Activated CD8-positive, alpha-beta memory T cell treated with anti-CD3 and anti-CD28 coated beads, Interleukin-2, amount 50 U/mL, for 48 hours (primary cell): ENCODE results near the gene PLEKHA5.

ENCODE experiments used
- DNase-seq: peaks from one replicate; pipeline ENCODE4 v3.0.0-alpha.2; 2020

The PLEKHA5 gene

DNA sequence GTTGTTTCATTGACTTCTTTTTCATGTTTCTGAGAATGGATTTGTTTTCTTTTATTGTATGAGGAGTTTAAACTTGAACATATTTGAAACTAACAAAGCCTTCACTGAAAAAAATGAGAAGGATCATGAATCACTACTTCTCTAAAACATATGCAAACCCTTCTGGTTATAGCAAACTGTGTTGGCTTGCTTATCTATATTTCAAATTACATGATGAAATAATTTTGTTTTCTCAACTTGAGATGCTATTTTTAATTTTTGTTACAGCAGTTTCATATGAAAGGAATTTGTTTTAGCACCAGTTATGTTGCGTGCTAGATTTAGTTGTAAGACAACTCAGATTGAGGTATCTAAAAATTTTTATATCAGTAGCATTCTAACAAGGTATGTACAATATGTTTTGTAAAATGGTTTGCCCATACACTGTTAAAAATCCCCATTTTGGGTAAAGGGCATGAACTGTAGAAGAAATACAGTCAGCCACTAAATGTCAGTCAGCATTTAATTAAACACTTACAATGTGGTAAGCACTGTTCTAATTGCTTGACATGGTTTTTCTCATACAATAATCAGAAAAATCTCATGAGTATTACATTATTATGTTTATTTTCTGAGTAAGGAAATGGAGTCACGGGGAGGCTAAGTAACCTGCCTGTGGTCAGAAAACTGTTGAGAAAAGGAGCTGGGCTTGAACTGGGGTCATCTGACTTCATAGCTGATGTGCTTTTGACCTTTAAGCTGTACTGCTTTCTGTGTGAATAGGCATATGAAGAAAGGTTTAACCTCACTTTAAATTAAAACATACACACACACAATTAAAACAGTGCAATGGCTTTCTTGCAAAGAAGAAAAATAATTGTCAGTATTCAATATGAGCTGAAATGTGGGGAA, 105.7 kb downstream of the PLEKHA5 start:
- DNase-seq = no peak

DNA sequence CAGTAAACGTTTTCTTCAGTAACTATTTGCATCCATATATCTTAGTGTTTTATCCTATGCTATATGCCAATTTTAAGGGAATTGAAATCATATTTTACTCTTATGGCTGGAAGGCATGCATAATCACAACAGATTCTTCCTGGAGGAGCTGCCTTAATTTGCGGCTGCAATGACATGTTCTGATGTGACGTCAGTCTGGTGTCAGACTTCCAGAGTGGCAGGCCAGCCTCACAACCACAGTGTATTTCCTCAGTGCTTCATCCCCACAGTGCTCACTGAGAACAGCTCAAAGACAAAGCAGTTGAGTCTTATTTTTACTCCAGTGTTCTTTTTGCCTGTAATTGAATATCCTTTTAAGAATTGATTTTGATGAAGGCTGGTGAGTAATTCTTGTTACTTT, 107.1 kb downstream of the PLEKHA5 start:
- DNase-seq = no peak

DNA sequence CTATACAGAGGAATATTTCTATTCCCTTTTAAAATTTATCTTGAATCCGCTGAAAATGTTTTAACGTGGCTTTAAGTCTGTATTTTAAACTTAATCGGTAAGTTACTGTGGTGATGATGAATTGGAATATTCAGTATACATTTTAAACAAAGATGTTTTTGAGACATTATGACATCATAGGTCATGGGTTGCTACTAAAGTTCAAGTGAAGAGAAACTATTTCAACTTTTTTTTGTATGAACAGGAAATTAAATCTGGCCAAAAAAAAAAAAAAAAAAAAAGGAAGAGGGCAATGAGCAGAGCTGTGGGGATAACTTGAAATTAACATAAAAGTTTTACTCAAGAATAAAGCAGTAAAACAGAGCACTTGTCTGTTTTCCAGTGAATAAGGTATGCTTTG, 109.0 kb downstream of the PLEKHA5 start:
- no peak for DNase-seq

DNA sequence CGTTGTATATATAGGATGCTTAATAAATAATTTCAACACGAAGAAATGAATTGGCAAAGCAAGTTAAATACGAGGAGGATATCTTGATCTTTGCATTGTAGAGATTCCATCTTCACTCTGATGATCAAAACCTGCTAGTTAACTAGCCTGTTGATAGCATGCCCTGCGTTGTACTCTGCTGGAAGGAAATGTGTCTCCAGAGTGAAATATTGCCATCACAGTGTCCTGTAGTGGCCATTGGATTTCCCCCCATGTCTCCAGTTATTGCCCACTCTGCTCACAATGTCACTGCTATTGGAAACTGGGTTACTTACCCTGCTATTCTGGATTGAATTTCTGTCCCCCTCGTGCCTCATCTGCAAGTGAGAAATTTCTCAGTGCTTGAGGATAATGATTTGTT, 109.6 kb downstream of the PLEKHA5 start:
- no peak for DNase-seq

DNA sequence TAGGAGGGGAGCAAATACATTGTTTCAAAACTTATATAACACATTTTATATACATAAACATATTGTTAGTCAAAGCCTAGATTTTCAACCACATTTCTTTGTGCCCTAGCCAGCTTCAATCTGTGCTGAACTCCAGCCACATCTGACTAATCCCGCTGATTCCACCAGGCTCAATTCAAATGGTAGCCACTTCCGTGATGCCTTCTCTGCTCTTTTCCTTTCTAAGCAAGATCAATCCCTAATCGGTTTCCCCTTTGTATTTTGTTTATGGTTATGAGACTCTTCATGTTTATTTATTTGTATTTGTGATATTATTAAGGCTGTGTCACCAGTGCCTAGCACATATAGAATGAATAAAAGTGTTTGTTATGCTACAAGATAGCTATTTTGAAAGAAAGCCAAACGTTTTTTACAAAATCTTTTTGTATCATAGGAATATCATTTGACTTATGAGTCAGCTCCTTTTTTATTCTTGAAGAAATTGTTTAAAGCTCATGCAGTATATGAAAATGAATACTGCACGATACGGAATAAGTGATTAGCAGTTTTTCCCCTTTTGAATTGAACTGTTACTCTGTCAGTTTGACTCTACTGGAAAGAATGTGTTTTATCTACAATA, 110.2 kb downstream of the PLEKHA5 start:
- no peak for DNase-seq

DNA sequence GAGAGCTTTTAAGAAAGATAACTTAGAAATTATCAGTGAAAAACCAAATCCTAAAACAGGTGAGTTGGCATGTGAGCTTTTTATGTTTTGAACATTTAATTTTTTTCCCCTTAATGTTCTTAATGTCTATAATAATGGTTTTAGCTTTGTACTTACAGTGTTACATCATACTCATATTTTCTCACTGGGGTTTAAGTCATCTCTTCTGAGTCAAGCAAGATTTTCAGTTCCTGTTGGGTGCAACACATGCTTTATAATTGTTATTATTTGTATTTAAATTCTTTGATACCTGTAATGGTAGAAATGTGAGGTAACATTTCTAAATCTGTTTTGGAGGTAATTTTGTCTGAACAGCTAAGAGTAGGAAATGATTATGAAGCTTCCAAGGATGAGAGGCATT, 113.0 kb downstream of the PLEKHA5 start:
- no peak for DNase-seq

DNA sequence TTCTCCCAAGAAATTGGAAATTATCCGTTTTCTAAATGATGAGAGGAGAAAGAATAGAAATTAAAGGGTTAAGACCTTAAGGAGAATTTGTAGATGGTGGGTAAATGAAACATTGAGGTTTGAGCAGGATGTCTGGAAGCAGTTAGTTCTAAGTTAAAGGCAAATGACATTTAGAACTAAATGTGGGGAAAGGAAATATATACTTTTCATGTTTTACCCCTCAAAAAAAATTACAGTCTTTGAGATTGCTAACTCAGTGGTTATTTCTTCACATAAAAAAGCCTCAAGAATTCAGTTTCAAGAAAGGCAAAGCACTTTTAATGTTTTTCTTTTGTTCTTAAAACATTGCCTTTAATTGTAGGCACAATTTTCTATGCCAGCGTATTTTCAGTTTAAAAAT, 114.0 kb downstream of the PLEKHA5 start:
- no peak for DNase-seq

DNA sequence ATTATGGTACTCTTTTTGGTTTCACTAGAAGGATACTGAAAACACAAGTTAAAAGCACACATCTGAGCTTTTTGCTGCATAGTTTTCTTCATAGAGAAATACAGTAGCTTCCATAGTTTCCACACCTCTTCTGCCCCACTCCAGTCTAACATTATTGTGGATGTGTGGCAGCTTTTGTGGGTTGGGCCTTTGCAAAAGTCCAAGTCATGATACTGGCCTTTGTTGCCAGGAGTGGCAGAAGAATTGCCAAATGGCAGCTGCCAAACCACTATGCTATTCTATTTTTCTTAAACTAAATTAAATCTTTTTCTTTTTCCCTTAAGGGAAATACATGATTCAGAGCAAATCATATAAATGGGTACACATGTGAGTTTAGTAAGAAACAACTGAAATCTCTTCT, 114.8 kb downstream of the PLEKHA5 start:
- no peak for DNase-seq

DNA sequence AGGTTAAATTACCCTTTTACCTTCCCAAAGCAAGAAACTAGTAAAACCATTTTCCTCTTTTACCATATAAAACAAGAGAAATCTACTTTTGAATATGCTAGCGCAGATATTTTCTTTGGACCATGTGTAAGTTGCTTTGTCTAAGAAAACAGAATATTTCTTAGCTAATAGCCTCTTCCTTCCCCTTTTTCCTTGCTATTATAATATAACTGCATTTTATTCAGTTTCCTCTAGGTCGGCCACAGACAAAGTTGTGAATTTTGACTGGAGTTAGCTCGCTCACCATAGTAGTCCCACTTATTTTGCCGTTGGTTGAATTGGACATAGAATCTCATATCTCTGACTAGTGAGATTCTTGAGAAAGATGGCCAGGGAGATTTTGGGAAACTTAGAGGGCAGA, 115.6 kb downstream of the PLEKHA5 start:
- DNase-seq = no peak

DNA sequence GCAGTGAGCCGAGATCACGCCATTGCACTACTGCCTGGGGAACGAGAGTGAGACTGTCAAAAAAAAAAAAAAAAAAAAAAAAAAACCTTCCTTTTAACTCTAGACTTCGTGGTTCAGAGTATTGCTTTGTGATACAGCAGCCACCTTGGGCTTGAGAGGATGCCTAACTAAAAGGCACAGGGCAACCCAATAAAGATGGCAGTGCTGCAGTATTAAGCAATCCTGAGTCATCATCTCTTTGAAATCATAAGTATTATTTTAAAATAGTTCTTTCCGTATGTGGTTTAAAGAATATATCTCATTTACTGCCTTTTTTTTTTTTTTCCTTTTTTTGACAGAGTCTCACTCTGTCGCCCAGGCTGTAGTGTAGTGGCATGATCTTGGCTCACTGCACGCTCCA, 116.1 kb downstream of the PLEKHA5 start:
- no peak for DNase-seq

DNA sequence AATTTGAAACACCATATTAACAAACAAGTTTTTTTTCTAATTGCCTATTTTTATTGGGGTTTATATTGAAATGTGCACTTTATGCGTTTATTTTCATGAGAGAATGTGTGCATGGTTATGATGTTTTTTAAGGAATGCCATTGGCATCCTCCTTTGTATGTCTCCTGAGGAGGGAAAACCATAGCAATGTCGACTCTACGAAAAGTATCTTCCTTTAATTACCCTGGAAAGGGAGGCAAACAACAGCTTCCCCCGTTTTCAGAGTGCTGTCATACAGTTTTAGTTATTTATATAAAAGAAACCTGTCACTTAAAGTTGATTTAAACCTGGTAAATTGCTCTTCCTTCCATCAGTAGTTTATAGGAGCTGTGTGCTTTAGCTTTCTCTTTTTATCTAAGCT, 117.4 kb downstream of the PLEKHA5 start:
- no peak for DNase-seq

DNA sequence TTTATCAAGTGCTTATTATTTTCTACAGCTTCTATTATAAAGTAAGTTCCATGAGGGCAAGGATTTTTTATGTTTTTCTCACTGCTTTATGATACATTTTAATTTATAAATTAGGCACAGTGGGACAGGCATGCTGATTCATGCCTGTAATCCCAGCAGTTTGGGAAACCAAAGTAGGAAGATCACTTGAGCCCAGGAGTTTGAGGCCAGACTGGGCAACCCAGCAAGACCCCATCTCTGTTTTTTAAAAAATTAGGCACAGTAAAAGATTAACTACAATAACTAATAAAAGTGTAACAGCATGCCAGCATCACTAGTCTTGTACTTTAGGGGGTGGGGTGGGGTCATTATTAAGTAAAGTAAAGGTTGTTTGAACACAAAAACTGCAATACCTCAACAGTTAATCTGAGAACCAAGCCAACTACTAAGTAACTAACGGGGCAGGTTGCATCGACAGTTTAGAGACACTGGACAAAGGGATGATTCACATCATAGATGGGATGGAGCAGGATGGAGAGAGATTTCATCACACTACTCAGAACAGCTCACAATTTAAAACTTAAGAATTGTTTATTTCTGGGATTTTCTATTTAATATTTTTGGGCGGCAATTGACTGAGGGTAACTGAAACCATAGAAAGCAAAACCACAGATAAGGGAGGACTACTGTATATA, 119.5 kb downstream of the PLEKHA5 start:
- DNase-seq = no peak

DNA sequence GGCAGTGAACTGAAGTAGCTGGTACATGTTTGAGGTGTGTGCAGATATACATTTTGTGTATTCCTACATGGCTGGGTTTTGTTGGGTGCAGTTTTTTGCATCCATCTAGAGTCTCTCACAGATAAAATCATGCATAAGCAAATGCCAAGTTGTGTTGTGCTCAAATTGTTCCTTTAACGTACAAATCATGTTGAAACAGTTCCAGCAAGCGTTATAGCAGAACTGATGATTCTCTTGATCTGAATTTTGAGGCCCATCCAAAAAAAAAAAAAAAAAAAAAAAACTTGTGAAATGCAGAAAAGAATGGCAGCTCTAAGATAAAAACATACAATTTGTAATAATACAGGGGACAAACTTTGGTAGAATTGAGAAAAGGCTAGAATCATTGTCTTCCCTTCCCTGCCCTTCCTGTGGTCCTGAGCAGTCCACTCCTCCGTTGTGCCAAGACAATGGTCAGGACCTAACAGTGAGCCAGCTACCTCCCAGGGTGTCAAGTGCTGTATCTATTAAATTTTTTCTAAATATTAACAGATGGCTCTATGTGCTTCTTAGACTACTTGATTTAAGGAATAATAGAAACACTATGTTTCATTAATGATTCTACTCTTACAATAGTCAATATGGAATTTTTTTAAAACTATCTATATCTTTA, 122.1 kb downstream of the PLEKHA5 start:
- no peak for DNase-seq

DNA sequence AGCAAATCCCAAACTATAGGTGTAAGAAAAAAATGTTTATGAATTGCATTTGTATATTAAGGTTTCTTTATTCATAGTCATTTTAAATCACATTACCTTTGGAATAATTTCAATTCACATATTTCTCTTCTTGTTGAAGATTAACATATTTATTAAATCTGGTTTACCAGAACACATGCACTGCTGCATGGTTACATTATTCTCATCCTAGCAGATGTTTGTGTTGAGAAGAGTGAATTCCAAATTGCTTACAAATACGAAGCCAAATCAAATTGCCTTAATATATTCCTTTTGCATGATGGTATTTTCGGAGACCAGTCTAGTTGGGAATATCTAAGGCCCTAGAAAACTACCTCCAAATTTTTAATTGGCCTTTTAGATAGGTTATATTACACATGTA, 130.6 kb downstream of the PLEKHA5 start:
- DNase-seq = no peak

DNA sequence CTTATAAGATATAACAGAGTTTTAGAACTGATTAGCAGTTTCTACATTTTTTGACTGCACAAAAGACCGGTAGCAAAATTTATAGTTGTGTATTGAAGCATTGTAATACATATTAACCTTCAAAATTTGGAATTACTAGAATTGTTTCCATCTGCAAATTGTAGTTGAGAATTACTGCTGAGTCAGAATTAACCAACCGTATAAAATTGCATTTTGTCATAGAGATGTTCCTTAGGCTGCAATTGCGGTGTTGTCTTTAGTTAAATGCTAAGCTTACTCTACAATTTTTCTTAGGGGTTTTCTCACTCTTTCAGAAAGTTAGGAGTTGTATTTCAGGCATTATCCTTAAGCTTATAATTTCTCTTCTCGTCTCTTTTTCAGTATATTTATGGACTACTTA, 132.2 kb downstream of the PLEKHA5 start:
- DNase-seq = no peak

DNA sequence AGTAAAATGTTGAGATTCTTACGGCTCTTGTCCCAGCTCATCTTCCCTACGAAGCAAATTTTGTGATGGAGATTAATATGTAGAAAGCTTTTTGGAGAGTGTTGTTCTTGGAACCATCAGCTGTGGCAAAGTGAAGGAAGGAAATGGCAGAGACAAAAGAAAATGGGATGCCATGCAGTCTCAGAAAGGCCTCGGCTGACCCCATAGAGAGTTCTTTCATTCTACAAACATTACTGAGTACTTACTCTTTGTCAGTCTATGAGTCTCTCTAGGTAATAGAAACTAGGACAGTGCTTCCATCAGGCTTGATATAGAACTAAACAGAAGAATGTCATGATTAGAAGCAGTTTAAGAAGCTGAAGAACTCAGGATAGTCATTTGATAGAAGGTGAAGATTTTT, 134.1 kb downstream of the PLEKHA5 start:
- no peak for DNase-seq

DNA sequence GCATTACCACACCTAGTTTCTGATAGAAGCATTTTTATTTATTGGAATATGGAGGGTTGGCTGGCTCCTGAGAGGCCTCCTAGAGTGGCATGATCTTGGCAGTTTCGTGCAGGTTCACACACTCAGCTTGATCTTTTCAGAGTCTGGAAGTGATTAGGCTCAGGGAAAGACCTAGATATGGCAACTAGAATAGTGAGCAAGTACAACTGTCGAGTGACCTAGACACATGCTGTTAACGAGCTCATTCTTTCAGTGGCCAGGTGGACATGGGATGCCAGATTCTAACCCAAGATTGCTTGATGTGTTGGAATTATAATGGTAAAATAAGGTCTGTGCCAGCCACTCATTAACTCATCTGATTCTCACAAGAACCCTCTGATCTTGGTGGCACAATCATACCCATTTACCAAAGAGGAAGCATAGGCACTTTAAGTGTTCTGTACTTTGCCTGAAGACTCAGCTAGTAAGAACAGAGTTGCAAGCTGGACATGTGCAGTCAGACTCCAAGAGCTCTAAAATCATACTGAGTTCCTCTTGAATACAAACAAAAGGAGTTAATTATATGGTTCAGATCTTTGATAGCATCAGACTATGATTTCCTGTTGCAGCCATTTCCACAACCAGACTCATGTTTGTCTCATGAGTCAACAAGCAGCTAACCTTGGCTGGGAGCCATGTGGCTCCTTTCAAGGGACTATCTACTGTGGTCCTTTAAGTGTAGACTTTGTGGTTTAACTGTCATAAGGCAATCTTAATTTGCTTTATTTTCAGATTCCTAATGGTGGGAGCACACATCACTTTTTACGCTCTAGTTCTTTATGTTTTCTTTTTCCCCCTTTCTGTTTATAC, 144.2 kb downstream of the PLEKHA5 start:
- peak; percentile 56 for DNase-seq

DNA sequence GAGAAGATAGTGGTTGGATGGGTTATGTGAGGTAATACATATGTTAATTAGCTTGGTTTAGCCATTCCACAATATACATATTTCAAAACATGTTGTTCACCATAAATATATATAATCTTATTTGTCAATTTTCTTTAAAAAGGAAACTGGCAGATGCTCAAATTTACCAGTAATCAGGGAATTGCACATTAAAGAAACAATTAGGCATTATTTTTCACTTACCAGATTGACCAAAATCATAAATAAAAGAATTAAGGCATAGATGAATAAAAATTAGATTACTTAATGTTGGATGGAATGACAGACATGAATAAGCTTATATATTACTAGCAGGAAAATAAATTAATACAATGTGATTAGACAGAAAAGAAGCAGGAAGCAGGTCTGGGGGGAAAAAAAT, 147.2 kb downstream of the PLEKHA5 start:
- no peak for DNase-seq

DNA sequence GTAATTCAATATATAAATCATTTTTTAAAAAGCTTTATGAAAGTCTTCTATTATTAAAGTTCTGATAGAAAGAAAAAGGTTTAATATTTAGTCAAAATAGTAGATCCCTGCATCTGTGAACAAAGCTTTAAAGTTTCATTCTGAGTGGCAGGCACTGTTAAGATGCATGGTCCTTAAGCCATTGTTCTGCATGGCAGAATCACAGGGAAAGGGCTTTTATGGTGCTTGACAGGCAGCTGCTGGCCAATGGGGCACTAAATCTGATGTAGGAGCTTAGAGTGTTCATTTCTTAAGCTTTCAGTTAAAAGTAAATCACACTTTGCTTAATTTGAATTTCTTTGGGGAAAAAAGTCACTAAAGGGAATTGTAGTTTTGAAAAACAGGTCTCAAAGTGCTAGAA, 148.2 kb downstream of the PLEKHA5 start:
- DNase-seq = no peak

DNA sequence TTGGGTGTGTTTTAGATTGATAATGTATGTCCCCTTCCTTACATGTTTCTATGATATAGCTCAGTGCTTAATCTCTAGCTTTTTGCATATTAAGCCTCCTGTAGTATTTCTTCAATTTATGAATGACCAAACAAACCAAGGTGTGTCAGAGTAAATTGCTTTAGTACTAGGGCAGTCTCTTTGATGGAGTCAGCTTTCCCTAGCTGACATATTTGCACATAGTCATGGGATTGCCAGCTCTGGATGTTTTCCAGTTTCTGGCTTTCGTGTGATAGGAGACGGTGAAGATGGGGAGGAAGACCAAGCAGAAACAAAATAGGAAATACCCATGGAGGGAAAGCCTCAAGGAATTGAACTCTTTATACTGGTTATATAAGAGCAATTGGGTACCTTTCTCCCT, 148.9 kb downstream of the PLEKHA5 start:
- DNase-seq = no peak

DNA sequence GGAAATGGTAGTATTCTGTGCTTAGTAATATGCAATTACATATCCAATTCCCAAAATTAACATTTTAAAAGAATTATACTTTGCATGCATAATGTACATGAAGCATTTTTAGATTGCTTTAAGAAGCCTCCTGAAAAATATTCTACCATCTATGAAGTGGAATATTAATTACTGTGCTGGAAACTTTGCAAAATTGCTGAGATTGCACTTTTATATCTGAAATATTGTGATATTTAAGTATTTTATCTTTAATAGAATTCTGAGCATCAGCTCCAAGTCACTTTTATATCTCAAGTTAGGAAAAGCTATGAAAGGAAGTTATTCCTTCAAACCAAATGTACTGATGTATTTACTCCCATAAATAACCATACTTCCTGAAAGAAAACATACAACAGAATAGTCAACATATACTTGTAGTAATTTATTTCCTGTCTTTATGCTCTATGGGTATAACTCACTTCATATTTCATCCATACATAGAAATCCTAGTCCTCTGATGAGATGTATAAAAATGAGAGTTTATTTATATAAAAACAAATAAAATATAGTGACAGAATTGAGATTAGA, 152.7 kb downstream of the PLEKHA5 start:
- DNase-seq = no peak

DNA sequence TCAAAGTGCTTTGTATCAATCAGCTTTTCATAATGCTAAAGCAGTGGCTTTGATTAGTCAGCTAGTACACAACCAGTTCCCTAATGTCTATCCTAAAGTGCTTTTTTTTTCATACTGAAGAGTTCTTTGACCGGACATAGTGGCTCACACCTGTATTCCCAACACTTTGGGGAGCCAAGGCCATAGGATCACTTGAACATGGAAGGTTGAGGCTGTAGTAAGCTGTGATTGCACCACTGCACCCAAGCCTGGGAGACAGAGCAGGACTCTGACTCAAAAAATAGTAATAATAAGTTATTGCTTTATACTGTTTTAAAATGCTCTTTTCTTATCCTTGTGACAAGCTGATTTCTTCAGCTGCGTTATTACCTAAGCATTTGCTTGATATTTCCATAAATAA, 155.1 kb downstream of the PLEKHA5 start:
- DNase-seq = no peak
